Activated CD4-positive, alpha-beta T cell treated with anti-CD3 and anti-CD28 coated beads, Interleukin-2, amount 50 U/mL, for 24 hours (primary cell): ENCODE data around the gene CPT1B.
A peak's percentile ranks its signal among the peaks of the same experiment; 100 is the strongest.

Experiments used
- DNase-seq, 2 donors: peaks; one replicate each; pipeline ENCODE4 v3.0.0-alpha.2; 2020; ENCODE audit warnings: low read depth in 1 of 2, low spot score in 1 of 2

Gene CPT1B

GRCh38 chr22:50571264-50572175 lies 6.7 kb downstream of the CPT1B start:
- DNase-seq = no peak

DNA sequence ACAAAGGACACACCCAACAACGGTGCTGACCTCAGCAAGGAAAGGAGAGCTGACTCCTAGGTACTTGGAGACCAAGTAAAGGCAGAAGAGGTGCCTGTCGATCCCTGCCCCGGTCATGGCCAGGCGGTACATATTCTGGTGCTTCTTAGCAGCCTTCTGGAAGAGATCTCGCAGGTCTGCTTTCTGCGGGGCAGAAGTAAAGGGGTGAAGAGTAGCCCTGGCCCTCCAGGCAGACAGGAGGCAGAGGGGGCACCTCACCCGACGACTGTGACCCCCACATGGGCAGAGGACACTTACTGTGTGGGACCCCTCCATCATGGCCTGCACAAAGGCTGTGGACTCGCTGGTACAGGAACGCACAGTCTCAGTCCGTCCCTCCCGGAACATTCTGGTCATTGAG lies 7.4 kb downstream of the CPT1B start:
- DNase-seq = no peak

GRCh38 chr22:50569896-50570535 lies 8.2 kb downstream of the CPT1B start:
- DNase-seq = no peak

- no peak for DNase-seq
Observed at GRCh38 chr22:50569041-50569459, 9.2 kb downstream of the CPT1B start.

DNA sequence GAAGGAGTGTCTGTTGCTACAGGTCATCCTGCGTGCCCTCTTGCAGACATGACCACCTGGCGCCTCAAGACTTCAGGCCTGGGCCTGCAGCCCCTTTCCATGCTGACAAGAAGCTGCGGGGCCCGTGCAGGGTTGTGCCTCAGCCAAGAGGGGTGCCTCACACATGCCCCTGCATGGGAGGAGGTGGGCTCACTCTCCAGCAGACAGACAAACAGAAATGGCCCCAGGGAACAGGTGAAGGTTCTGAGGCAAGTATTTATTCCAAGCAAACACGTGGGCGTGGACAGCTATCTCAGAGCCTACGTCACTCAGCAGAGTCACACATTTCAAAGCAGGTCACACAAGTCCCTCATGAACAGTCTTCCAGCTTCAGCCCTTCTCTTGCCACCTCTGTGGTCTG lies 9.6 kb downstream of the CPT1B start:
- no peak for DNase-seq

DNA sequence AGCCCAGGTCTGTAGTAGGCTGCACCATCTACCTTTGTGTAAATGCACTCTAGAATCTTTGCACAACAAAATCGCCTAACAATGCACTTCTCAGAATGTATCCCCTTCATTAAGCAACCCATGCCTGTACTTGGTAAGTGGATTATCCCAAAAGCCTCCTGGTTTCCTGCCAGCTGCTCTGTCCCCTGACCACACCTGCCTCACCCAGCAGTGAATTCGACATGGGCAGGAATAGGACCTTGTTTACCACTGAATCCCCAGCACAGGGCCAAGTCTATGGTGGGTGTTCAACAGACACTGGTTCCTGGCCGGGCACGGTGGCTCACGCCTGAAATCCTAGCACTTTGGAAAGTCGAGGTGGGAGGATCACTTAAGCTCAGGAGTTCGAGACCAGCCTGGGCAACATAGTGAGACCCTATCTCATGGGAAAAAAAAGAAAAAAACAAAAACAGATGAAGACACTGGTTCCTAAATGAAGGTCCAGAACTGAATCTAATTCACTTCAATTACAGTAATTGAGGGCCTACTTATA lies 10.4 kb downstream of the CPT1B start:
- no peak for DNase-seq

DNA sequence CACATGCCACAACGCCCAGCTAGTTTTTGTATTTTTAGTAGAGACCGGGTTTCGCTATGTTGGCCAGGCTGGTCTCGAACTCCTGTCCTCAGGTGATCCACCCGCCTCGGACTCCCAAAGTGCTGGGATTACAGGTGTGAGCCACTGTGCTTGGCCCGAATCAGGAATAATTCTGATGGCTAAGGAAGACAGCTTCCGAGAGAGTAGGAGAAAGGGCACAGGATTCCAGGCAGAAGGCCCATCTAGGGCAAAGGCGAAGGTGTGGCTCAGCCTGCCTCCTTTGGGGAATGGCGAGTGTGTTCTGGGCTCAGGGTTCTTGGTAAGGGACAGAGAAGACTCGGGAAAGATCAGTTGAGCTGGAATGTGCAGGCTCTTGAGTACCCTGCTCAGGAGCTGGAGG lies 13.9 kb downstream of the CPT1B start:
- DNase-seq = no peak

GRCh38 chr22:50563413-50564160 lies 14.6 kb downstream of the CPT1B start:
- no peak for DNase-seq

GRCh38 chr22:50562523-50563412 lies 15.5 kb downstream of the CPT1B start, which contains the start of gene SYCE3:
SYCE3 (minus strand) TSS chr22:50562919; CDS start chr22:50556405, 6,514 bp downstream.
- peak; percentile 96 to 97 for DNase-seq

GRCh38 chr22:50561401-50562358 lies 16.5 kb downstream of the CPT1B start:
- no peak for DNase-seq

- DNase-seq = no peak
Observed at GRCh38 chr22:50560034-50560433, 18.2 kb downstream of the CPT1B start.

DNA sequence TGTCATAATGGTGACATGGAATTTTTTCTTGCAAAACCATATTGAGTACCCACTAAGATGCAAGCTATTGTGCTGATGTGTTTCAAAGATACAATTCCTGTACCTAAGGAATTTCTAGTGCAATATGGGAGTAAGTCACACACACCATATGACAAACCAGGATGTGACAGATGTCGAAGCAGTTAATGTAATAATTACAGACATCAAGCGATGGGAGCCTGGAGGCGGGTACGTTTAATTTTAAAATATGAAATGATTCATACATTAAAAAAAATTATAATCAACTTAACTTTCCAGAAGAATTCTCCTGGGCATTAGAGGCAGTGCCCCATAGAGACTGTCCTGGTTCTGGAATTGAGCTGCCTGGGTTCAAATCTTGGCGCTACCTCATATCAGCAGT lies 21.5 kb downstream of the CPT1B start:
- DNase-seq = no peak

DNA sequence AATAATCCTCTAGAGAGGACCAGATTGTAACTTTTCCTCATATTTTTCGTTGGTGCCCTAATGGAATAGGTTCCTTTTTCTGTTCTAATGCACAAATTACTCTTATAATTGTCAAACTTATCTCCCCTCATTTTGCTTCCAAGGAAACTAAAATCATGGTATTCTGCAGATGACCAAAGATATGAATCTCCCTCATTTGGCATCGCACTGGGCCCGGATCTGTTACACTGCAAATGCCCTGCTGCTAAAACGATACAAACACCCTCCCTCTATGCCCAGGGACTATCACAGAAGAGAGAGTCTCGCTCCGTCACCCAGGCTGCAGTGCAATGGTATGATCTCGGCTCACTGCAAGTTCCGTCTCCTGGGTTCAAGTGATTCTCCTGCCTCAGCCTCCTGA lies 24.9 kb downstream of the CPT1B start:
- no peak for DNase-seq

GRCh38 chr22:50551160-50551752 lies 27.0 kb downstream of the CPT1B start:
- no peak for DNase-seq

DNA sequence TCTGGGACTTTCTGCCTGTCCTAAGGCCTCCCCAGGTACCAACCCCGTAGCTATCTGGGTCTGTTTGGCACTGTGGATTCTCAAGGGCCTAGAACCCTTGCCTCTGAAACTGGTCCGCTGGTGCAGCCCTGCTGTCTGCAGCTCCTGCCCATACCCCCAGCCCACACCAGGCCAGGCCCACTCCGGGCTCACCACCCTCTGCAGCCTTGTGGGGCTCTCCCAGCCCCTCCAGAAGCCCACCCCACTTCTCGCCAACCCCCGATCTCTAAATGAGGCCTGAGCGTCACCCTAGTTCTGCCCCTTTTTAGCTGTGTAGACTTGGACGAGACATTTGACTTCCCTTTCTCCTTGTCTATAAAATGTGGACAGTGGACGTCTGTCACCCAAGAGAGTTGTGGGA lies 27.8 kb downstream of the CPT1B start:
- no peak for DNase-seq

DNA sequence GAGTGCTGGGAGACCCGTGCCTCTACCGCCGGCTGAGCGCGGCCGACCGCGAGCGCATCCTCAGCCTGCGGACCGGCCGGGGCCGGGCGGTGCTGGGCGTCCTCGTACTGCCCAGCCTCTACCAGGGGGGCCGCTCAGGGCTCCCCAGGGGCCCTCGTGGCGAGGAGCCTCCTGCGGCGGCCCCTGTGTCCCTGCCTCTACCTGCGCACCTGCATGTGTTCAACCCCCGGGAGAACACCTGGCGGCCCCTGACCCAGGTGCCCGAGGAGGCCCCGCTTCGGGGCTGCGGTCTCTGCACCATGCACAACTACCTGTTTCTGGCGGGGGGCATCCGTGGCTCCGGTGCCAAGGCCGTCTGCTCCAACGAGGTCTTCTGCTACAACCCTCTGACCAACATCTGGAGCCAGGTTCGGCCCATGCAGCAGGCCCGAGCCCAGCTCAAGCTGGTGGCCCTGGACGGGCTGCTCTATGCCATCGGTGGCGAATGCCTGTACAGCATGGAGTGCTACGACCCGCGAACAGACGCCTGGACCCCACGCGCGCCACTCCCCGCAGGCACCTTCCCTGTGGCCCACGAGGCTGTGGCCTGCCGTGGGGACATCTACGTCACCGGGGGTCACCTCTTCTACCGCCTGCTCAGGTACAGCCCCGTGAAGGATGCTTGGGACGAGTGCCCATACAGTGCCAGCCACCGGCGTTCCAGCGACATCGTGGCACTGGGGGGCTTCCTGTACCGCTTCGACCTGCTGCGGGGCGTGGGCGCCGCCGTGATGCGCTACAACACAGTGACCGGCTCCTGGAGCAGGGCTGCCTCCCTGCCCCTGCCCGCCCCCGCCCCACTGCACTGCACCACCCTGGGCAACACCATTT lies 29.1 kb downstream of the CPT1B start:
- no peak for DNase-seq

- peak in 1 of 2 donors; percentile 22 for DNase-seq
Observed at GRCh38 chr22:50548040-50548920, 29.9 kb downstream of the CPT1B start.
